Activated CD4-positive, CD25-positive, alpha-beta regulatory T cell treated with anti-CD3 and anti-CD28 coated beads, Interleukin-2, amount 50 U/mL, for 24 hours (primary cell): Measurements from ENCODE around the gene ZNF217.
"Not testable (repeated sequence)": the region's sequence is repeated elsewhere in the genome, so short reads cannot be mapped to it uniquely, and the experiment has no call there.

Source experiments
- ATAC-seq, 2 donors: fragments of 150-1000 bp; cut with Tn5 transposase; one replicate each; pipeline ENCODE4 v1.10.0; 2021; ENCODE audit warnings: mild to moderate bottlenecking in 1 of 2, moderate library complexity in 1 of 2

ZNF217 gene

GRCh38 chr20:53621482-53622246 lies 28.0 kb upstream of the ZNF217 start:
- ATAC-seq = no peak

GRCh38 chr20:53618490-53619000 lies 24.9 kb upstream of the ZNF217 start:
- not testable (repeated sequence) for ATAC-seq

GRCh38 chr20:53617791-53618489 lies 24.3 kb upstream of the ZNF217 start:
- no peak for ATAC-seq

GRCh38 chr20:53616489-53616888 lies 22.9 kb upstream of the ZNF217 start:
- ATAC-seq = not testable (repeated sequence)

GRCh38 chr20:53613748-53614147 lies 20.1 kb upstream of the ZNF217 start:
- ATAC-seq = no peak

GRCh38 chr20:53612289-53612688 lies 18.6 kb upstream of the ZNF217 start:
- not testable (repeated sequence) for ATAC-seq

- ATAC-seq = no peak
These were observed 17.8 kb upstream of the ZNF217 start for GRCh38 chr20:53611449-53611894.

GRCh38 chr20:53609491-53610445 lies 16.1 kb upstream of the ZNF217 start:
- peak; percentile 63 to 72 for ATAC-seq

- no peak for ATAC-seq
These were observed 15.1 kb upstream of the ZNF217 start for GRCh38 chr20:53608456-53609452.

GRCh38 chr20:53608071-53608455 lies 14.4 kb upstream of the ZNF217 start:
- no peak for ATAC-seq

GRCh38 chr20:53606364-53606985 lies 12.8 kb upstream of the ZNF217 start:
- no peak for ATAC-seq

- not testable (repeated sequence) for ATAC-seq
These were observed 11.8 kb upstream of the ZNF217 start for GRCh38 chr20:53605401-53605800.

- ATAC-seq = not testable (repeated sequence)
These were observed 11.2 kb upstream of the ZNF217 start for GRCh38 chr20:53604846-53605245.

GRCh38 chr20:53602661-53603060 lies 9.0 kb upstream of the ZNF217 start:
- no peak for ATAC-seq

- ATAC-seq = no peak
These were observed 6.4 kb upstream of the ZNF217 start for GRCh38 chr20:53599910-53600632.

GRCh38 chr20:53599378-53599777 lies 5.7 kb upstream of the ZNF217 start:
- ATAC-seq = no peak

- ATAC-seq = no peak
These were observed 5.4 kb upstream of the ZNF217 start for GRCh38 chr20:53599044-53599362.

GRCh38 chr20:53598140-53599043 lies 4.8 kb upstream of the ZNF217 start:
- ATAC-seq = no peak

- ATAC-seq = no peak
These were observed 4.0 kb upstream of the ZNF217 start for GRCh38 chr20:53597521-53598120.
